Retinal pigment epithelial cell (primary cell): Measurements from ENCODE around the gene ADAM33.

ENCODE experiments used
- DNase-seq: peaks from one replicate; pipeline ENCODE4 v3.0.0-alpha.2; 2010; ENCODE audit warnings: low read depth
- H3K4me3 ChIP-seq: 2 replicates; pipeline ENCODE4 v1.5.1; 2011; ENCODE audit warnings: mild to moderate bottlenecking, low read length, control low read depth, moderate library complexity
- CTCF ChIP-seq: conservative IDR thresholded peaks from 2 replicates; pipeline ENCODE4 v1.5.1; 2011; ENCODE audit warnings: low read depth, low read length, control low read depth, inconsistent platforms

Gene ADAM33

GRCh38 chr20:3681931-3682781 lies at the start of gene ADAM33:
ADAM33 (minus strand) TSS chr20:3682010; CDS start chr20:3682004, 6 bp downstream.
- peak within 1 kb of the TSS; percentile 33 for H3K4me3 ChIP-seq

GRCh38 chr20:3730803-3731672 lies 49.2 kb upstream of the ADAM33 start:
- no peak overlapping the region for H3K4me3 ChIP-seq
- no peak for TF ChIP-seq CTCF
- DNase-seq, result no peak

More at GRCh38 chr20:3681931-3682781, at the start of gene ADAM33:
- DNase-seq, result no peak
- no peak for TF ChIP-seq CTCF

- no peak for TF ChIP-seq CTCF
- DNase-seq, result no peak
- no peak overlapping the region for H3K4me3 ChIP-seq
These were observed 48.2 kb upstream of the ADAM33 start for GRCh38 chr20:3729811-3730540.

GRCh38 chr20:3729378-3729777 lies 47.6 kb upstream of the ADAM33 start:
- H3K4me3 ChIP-seq, result no peak overlapping the region
- no peak for DNase-seq
- TF ChIP-seq CTCF, result no peak

GRCh38 chr20:3728876-3729275 lies 47.1 kb upstream of the ADAM33 start:
- no peak for TF ChIP-seq CTCF
- DNase-seq, result no peak

GRCh38 chr20:3728354-3728753 lies 46.5 kb upstream of the ADAM33 start:
- TF ChIP-seq CTCF, result no peak
- DNase-seq, result no peak
- H3K4me3 ChIP-seq, result no peak overlapping the region

More at GRCh38 chr20:3728876-3729275, 47.1 kb upstream of the ADAM33 start:
- no peak overlapping the region for H3K4me3 ChIP-seq
